HG03378 (cell line): ENCODE data around the gene C1QTNF1.
A peak's percentile ranks its signal among the peaks of the same experiment; 100 is the strongest.
"Not testable (repeated sequence)": the region's sequence is repeated elsewhere in the genome, so short reads cannot be mapped to it uniquely, and the experiment has no call there.

ENCODE experiments used
- ATAC-seq: cut with Tn5 transposase; IDR thresholded peaks from one replicate; pipeline ENCODE4 v1.9.1; 2021; ENCODE audit warnings: mild to moderate bottlenecking, moderate library complexity; ENCODE audit not compliant: unreplicated experiment

C1QTNF1 gene

GRCh38 chr17:79005063-79005861, 18.7 kb upstream of the C1QTNF1 start:
- no peak for ATAC-seq

- no peak for ATAC-seq
These were observed 17.9 kb upstream of the C1QTNF1 start for GRCh38 chr17:79006046-79006445.

- ATAC-seq = no peak
These were observed 17.0 kb upstream of the C1QTNF1 start for GRCh38 chr17:79006794-79007503.

GRCh38 chr17:79007504-79008381, 16.2 kb upstream of the C1QTNF1 start:
- no peak for ATAC-seq

- no peak for ATAC-seq
These were observed 15.1 kb upstream of the C1QTNF1 start for GRCh38 chr17:79008666-79009387.

- peak; percentile 64 for ATAC-seq
These were observed 14.3 kb upstream of the C1QTNF1 start, which contains the start of gene CANT1 for GRCh38 chr17:79009397-79010303. TSS of gene CANT1 (minus strand) at chr17:79009764. CDS start at chr17:78997622, 12,142 bp downstream.

- no peak for ATAC-seq
These were observed 13.7 kb upstream of the C1QTNF1 start for GRCh38 chr17:79010304-79010646.

- no peak for ATAC-seq
These were observed 12.4 kb upstream of the C1QTNF1 start for GRCh38 chr17:79011451-79012147.

- no peak for ATAC-seq
These were observed 11.3 kb upstream of the C1QTNF1 start for GRCh38 chr17:79012563-79013134.

- ATAC-seq = no peak
These were observed 9.7 kb upstream of the C1QTNF1 start for GRCh38 chr17:79014158-79014758.

- no peak for ATAC-seq
These were observed 6.2 kb upstream of the C1QTNF1 start for GRCh38 chr17:79017546-79018369.

- ATAC-seq = no peak
These were observed 5.6 kb upstream of the C1QTNF1 start for GRCh38 chr17:79018370-79018695.

GRCh38 chr17:79019261-79019631, 4.7 kb upstream of the C1QTNF1 start:
- no peak for ATAC-seq

GRCh38 chr17:79019632-79020584, 4.1 kb upstream of the C1QTNF1 start:
- no peak for ATAC-seq

- no peak for ATAC-seq
These were observed 3.2 kb upstream of the C1QTNF1 start for GRCh38 chr17:79020631-79021301.

GRCh38 chr17:79021929-79022328, 2.0 kb upstream of the C1QTNF1 start:
- not testable (repeated sequence) for ATAC-seq
